H1 (cell line): ENCODE data around the gene CDH8.

Experiments
- EZH2 ChIP-seq: fragments of 200-600 bp; sonication (generic); IDR thresholded peaks from 2 replicates; pipeline ENCODE4 v1.7.1; 2012; ENCODE audit warnings: low read depth, mild to moderate bottlenecking, moderate library complexity, low read length, inconsistent platforms; ENCODE audit not compliant: severe bottlenecking
- GABPA ChIP-seq: IDR thresholded peaks from 2 replicates; pipeline ENCODE4 v1.6.1; 2011; ENCODE audit warnings: mild to moderate bottlenecking, low read length, moderate library complexity, borderline replicate concordance; ENCODE audit not compliant: insufficient read depth
- POLR2A ChIP-seq, 2 experiments: IDR thresholded peaks; 1 replicate in 1 of 2; 2 replicates in 1 of 2; pipeline ENCODE4 v1.6.1; 2011; ENCODE audit warnings: low read depth in 2 of 2, low read length in 2 of 2, mild to moderate bottlenecking in 2 of 2; ENCODE audit errors: control extremely low read depth in 1 of 2
- POLR2AphosphoS5 ChIP-seq: IDR thresholded peaks from 2 replicates; pipeline ENCODE4 v1.6.1; 2011; ENCODE audit warnings: low read depth, low read length
- TCF12 ChIP-seq: IDR thresholded peaks from 2 replicates; pipeline ENCODE4 v1.6.1; 2011; ENCODE audit warnings: low read depth, mild to moderate bottlenecking, low read length
- TF ChIP-seq, protein P1 (sequence below), 3 experiments: IDR thresholded peaks; 1 replicate in 2 of 3; 2 replicates in 1 of 3; pipeline versions ENCODE4 v1.5.1 to v1.6.1; 2011; ENCODE audit warnings: low read length in 3 of 3, mild to moderate bottlenecking in 3 of 3, inconsistent platforms in 2 of 3, low read depth in 1 of 3, moderate library complexity in 1 of 3; ENCODE audit not compliant: insufficient read depth in 1 of 3; ENCODE audit errors: control extremely low read depth in 1 of 3

- TF ChIP-seq TCF12 (no peak), POLR2AphosphoS5 (no peak), POLR2A (IDR thresholded peaks at IDR 0.05; ENCODE audit: control extremely low read depth in 1 of 2, low read depth in 2 of 2, low read length in 2 of 2) (no peak), EZH2 (no peak), GABPA (no peak)
- TF ChIP-seq, protein P1, sequence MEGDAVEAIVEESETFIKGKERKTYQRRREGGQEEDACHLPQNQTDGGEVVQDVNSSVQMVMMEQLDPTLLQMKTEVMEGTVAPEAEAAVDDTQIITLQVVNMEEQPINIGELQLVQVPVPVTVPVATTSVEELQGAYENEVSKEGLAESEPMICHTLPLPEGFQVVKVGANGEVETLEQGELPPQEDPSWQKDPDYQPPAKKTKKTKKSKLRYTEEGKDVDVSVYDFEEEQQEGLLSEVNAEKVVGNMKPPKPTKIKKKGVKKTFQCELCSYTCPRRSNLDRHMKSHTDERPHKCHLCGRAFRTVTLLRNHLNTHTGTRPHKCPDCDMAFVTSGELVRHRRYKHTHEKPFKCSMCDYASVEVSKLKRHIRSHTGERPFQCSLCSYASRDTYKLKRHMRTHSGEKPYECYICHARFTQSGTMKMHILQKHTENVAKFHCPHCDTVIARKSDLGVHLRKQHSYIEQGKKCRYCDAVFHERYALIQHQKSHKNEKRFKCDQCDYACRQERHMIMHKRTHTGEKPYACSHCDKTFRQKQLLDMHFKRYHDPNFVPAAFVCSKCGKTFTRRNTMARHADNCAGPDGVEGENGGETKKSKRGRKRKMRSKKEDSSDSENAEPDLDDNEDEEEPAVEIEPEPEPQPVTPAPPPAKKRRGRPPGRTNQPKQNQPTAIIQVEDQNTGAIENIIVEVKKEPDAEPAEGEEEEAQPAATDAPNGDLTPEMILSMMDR (IDR thresholded peaks at IDR 0.05; ENCODE audit: control extremely low read depth in 1 of 3, insufficient read depth in 1 of 3, low read depth in 1 of 3, low read length in 3 of 3): no peak
Observed at GRCh38 chr16:61653544-61653943, 382.7 kb downstream of the CDH8 start.
